ENCODE results near the gene RAB12.

The RAB12 gene

GRCh38 chr18:8685141-8685913 is 76.1 kb downstream of the RAB12 start:
- DNase-seq (ENCODE audit: low read depth): no peak

- no peak for DNase-seq (ENCODE audit: low read depth)
Observed at GRCh38 chr18:8685914-8686216, 76.6 kb downstream of the RAB12 start.

- DNase-seq (ENCODE audit: low read depth): no peak
Observed at GRCh38 chr18:8686611-8687010, 77.4 kb downstream of the RAB12 start.

DNA sequence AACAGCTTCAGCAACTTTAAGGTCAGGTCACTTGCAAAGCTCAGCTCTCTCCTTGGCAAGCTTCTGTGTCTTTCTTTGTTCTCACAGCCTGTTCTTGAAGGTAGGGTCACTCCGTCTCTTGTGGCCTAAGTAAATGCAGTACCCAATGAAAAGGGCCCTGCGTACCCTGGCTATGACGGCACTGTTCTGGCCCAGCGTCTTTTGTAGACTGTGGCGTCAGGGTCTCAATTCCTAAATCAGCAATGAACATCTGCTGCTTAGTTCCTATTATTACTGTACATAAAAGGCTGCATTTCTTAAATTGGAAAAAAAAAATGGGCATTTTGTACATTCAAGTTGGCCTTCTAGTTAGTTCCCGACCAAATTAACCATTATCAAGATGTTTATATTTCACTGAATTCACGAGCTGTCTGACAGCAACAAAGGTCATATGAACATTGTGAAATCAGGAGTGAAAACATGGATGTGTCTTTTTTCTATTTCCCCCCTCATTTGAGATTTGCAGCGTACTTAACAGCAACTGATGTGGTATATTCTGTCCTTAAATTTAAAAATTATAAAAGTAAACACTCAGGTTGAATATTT is 79.1 kb downstream of the RAB12 start:
- DNase-seq (ENCODE audit: low read depth): no peak

GRCh38 chr18:8688816-8689215 is 79.6 kb downstream of the RAB12 start:
- no peak for DNase-seq (ENCODE audit: low read depth)

Data from GM04504 (cell line).